ENCODE data around the gene MAPKAPK3. TPM values are rescaled to one million over a fixed set of nuclear protein-coding genes. Genes with fewer than 3 reads are reported as not detected.

Gene MAPKAPK3
- total RNA-seq, 1 donor from 2014 or later: 50.5 TPM

- ATAC-seq: no peak
Observed at GRCh38 chr3:50695031-50695430, 78.1 kb downstream of the MAPKAPK3 start.

GRCh38 chr3:50696276-50696675 lies 79.3 kb downstream of the MAPKAPK3 start:
- ATAC-seq: no peak

GRCh38 chr3:50698269-50698668 lies 81.3 kb downstream of the MAPKAPK3 start:
- no peak for ATAC-seq

Other genes with a start within 250 kb of the MAPKAPK3 start
- gene CACNA2D2, start 113.5 kb upstream of the MAPKAPK3 start, total RNA-seq: 0.08 TPM
- 0.68 TPM for gene C3orf18, start 49.4 kb upstream of the MAPKAPK3 start, total RNA-seq
- 11.0 TPM for gene HEMK1, start 47.6 kb upstream of the MAPKAPK3 start, total RNA-seq
- 4.8 TPM for gene CISH, start 5.4 kb upstream of the MAPKAPK3 start, total RNA-seq
- 0.84 TPM for gene DOCK3, start 57.8 kb downstream of the MAPKAPK3 start, total RNA-seq

All from esophagus mucosa (tissue), 1 donor.